DOHH2 (cell line): ENCODE data around the gene BAZ1A.

Source experiments
- CTCF ChIP-seq: fragments of 200-600 bp; sonication (generic); IDR thresholded peaks from one replicate; pipeline ENCODE4 v1.5.1; 2014; ENCODE audit warnings: antibody characterized with exemption, mild to moderate bottlenecking, low read depth, low read length; ENCODE audit not compliant: poor library complexity, severe bottlenecking
- EZH2phosphoT487 ChIP-seq: fragments of 200-600 bp; sonication (generic); IDR thresholded peaks from 2 replicates; pipeline ENCODE4 v1.6.1; 2017; ENCODE audit warnings: borderline replicate concordance, mild to moderate bottlenecking, antibody characterized with exemption, low read length, moderate library complexity, mixed read lengths

GRCh38 chr14:34742270-34743115 lies 132.7 kb downstream of the BAZ1A start:
- TF ChIP-seq CTCF (no peak), EZH2phosphoT487 (no peak)
